C4-2B (cell line): ENCODE results near the gene FAM174C.

Experiments used
- ZFX ChIP-seq: fragments of 450-650 bp; IDR thresholded peaks from 2 replicates; pipeline ENCODE4 v1.6.1; 2017
- TF ChIP-seq, protein P1 (sequence below): fragments of 450-650 bp; conservative IDR thresholded peaks from 2 replicates; pipeline ENCODE4 v1.5.1; 2017; ENCODE audit warnings: mild to moderate bottlenecking

DNA sequence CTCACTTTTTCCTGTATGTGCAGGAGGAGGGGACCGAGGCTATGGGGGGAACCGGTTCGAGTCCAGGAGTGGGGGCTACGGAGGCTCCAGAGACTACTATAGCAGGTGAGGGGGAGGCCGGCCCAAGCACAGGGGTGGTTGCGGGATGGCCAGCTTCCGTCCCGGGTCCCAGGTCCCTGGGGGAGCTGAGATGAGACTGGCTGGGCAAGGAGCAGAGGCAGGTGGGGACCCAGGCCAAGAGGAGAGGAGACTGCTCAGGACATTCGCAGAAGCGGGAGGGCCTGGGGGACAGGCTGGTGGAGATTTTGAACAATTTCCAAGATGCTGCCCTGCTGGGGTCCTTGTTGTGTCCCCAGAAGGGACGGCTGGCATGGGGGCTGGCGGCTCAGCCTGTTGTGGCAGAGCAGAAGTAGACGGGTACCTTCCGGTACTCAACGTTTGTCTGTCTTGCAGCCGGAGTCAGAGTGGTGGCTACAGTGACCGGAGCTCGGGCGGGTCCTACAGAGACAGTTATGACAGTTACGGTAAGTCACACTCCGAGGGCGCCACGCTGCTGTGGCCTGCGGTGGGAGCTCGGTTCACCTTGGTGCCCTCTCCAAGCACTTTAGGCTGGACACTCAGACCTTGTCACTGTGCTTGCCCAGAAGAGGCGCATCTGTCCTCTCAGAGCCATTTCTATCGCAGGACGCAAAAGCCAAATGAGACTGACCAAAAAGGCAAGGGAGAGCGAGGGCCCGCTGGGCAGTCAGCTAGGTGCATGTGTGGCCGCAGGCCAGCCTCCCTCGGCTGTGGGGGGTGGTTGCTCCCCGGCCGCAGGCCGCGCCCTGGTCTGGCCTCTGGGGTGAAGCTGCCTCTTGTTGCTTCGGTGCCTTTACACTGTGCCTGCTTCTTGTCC, 3.6 kb upstream of the FAM174C start:
- TF ChIP-seq, protein P1, sequence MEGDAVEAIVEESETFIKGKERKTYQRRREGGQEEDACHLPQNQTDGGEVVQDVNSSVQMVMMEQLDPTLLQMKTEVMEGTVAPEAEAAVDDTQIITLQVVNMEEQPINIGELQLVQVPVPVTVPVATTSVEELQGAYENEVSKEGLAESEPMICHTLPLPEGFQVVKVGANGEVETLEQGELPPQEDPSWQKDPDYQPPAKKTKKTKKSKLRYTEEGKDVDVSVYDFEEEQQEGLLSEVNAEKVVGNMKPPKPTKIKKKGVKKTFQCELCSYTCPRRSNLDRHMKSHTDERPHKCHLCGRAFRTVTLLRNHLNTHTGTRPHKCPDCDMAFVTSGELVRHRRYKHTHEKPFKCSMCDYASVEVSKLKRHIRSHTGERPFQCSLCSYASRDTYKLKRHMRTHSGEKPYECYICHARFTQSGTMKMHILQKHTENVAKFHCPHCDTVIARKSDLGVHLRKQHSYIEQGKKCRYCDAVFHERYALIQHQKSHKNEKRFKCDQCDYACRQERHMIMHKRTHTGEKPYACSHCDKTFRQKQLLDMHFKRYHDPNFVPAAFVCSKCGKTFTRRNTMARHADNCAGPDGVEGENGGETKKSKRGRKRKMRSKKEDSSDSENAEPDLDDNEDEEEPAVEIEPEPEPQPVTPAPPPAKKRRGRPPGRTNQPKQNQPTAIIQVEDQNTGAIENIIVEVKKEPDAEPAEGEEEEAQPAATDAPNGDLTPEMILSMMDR, result no peak
- TF ChIP-seq ZFX, result no peak
